Endothelial cell of umbilical vein (primary cell): ENCODE results near the gene LRRN4. TPM values are rescaled to one million over a fixed set of nuclear protein-coding genes. Genes with fewer than 3 reads are reported as not detected.

ENCODE experiments used
- BruUV-seq: library from RNA; stranded (reverse); fragments of 400-500 nt; replicated peaks from 2 replicates; lab custom pipeline; 2021; lab: Mats Ljungman, UMichigan
- CTCF ChIA-PET: fragments of 300-600, 350-600 bp; sonication (Branson Sonifier 250); formaldehyde crosslinking; loops from one replicate; lab custom pipeline; 2021; ENCODE audit warnings: antibody characterized with exemption, inconsistent platforms; lab: Charles Lee
- POLR2A ChIA-PET: fragments of 300-600, 350-600 bp; sonication (Branson Sonifier 250); formaldehyde crosslinking; loops from one replicate; lab custom pipeline; 2021; ENCODE audit warnings: antibody characterized with exemption, inconsistent platforms; lab: Charles Lee
- DNase-seq: peaks from one replicate; pipeline ENCODE4 v3.0.0-alpha.2; 2011; ENCODE audit warnings: low read depth, low spot score
- FAIRE-seq: peaks from 2 replicates; lab custom pipeline; 2011; peaks lifted over from hg19 to GRCh38; lab: Jason Lieb, UNC
- H2AFZ ChIP-seq: 2 replicates; pipeline ENCODE4 v1.6.0; 2012; ENCODE audit warnings: low read depth, low read length, control low read depth, inconsistent platforms
- H3K27ac ChIP-seq: 2 replicates; pipeline ENCODE4 v1.5.1; 2011; ENCODE audit warnings: low read depth, mild to moderate bottlenecking, control low read depth, low read length, moderate library complexity; ENCODE audit not compliant: insufficient read depth
- H3K27me3 ChIP-seq, 2 experiments: 2 replicates each; pipeline versions ENCODE4 v1.6.0 to v1.6.1; 2011; ENCODE audit warnings: low read length in 2 of 2, mixed read lengths in 1 of 2; ENCODE audit not compliant: control insufficient read depth in 2 of 2, insufficient read depth in 2 of 2
- H3K36me3 ChIP-seq, 2 experiments: 2 replicates in 1 of 2; 3 replicates in 1 of 2; pipeline ENCODE4 v1.5.1; 2011; ENCODE audit warnings: low read length in 2 of 2, mild to moderate bottlenecking in 1 of 2, moderate library complexity in 1 of 2; ENCODE audit not compliant: control insufficient read depth in 2 of 2, insufficient read depth in 2 of 2; ENCODE audit errors: extremely low read depth in 1 of 2
- H3K4me1 ChIP-seq: 3 replicates; pipeline ENCODE4 v1.5.1; 2011; ENCODE audit warnings: mild to moderate bottlenecking, low read length; ENCODE audit not compliant: control insufficient read depth, insufficient read depth; ENCODE audit errors: extremely low read depth
- H3K4me2 ChIP-seq: 2 replicates; pipeline ENCODE4 v1.6.1; 2011; ENCODE audit warnings: low read length, control low read depth, mixed read lengths; ENCODE audit not compliant: insufficient read depth
- H3K4me3 ChIP-seq, 3 experiments: fragments of 200-600 bp in 1 of 3; sonication (generic), shearing (Covaris generic) in 1 of 3; replicated peaks in 1 of 3; 2 replicates each; pipeline ENCODE4 v1.5.1; 2011 to 2016; ENCODE audit warnings: control low read depth in 3 of 3, low read length in 3 of 3, mild to moderate bottlenecking in 2 of 3, inconsistent platforms in 1 of 3, low read depth in 1 of 3, moderate library complexity in 1 of 3; ENCODE audit not compliant: insufficient read depth in 1 of 3
- H3K79me2 ChIP-seq: 2 replicates; pipeline ENCODE4 v1.6.0; 2012; ENCODE audit warnings: low read length, inconsistent platforms; ENCODE audit not compliant: control insufficient read depth, insufficient read depth
- H3K9ac ChIP-seq: replicated peaks from 2 replicates; pipeline ENCODE3; 2011; ENCODE audit warnings: low read length, control low read depth; ENCODE audit not compliant: insufficient read depth; ENCODE audit errors: extremely low read depth
- H3K9me1 ChIP-seq: replicated peaks from 3 replicates; pipeline ENCODE4 v1.6.0; 2011; ENCODE audit warnings: mild to moderate bottlenecking, low read length; ENCODE audit not compliant: control insufficient read depth, insufficient read depth; ENCODE audit errors: extremely low read depth
- H3K9me3 ChIP-seq: replicated peaks from 2 replicates; pipeline ENCODE4 v1.5.1; 2012; ENCODE audit warnings: low read length, inconsistent platforms; ENCODE audit not compliant: control insufficient read depth, insufficient read depth
- H4K20me1 ChIP-seq: replicated peaks from 2 replicates; pipeline ENCODE3; 2011; ENCODE audit warnings: mild to moderate bottlenecking, low read length; ENCODE audit not compliant: control insufficient read depth, insufficient read depth; ENCODE audit errors: extremely low read depth
- FOS ChIP-seq: IDR thresholded peaks from 2 replicates; pipeline ENCODE4 v1.6.1; 2011; ENCODE audit warnings: mild to moderate bottlenecking, low read length, moderate library complexity, borderline replicate concordance; ENCODE audit not compliant: insufficient read depth
- GATA2 ChIP-seq: IDR thresholded peaks from 2 replicates; pipeline ENCODE4 v1.7.0; 2011; ENCODE audit warnings: low read depth, mild to moderate bottlenecking, moderate library complexity, mixed read lengths, low read length; ENCODE audit not compliant: insufficient read length, insufficient read depth
- MYC ChIP-seq: IDR thresholded peaks from one replicate; pipeline ENCODE4 v1.6.1; 2011; ENCODE audit warnings: mild to moderate bottlenecking, low read depth, low read length
- POLR2A ChIP-seq: IDR thresholded peaks from 2 replicates; pipeline ENCODE4 v1.6.1; 2012; ENCODE audit warnings: low read depth, mild to moderate bottlenecking, control low read depth, low read length
- POLR2AphosphoS5 ChIP-seq: IDR thresholded peaks from 2 replicates; pipeline ENCODE4 v1.6.1; 2012; ENCODE audit warnings: low read depth, mild to moderate bottlenecking, control low read depth, low read length, moderate library complexity; ENCODE audit not compliant: insufficient read depth
- dilution Hi-C: fragments of 300-500 bp; cut with MboI; formaldehyde crosslinking; loops from one replicate; pipeline ENCODE4 v1.15.0; 2019; ENCODE audit warnings: low sequenced_read_pairs; ENCODE audit not compliant: extremely low pct_ligation_motif_present
- intact Hi-C: fragments of 100-400 bp; cut with micrococcal nuclease; formaldehyde crosslinking; loops from one replicate; pipeline ENCODE4 v1.10.0; 2022
- polyA plus RNA-seq, 4 experiments: library from polyadenylated mRNA; depleted of rRNA in 3 of 4; stranded (reverse) in 3 of 4; unstranded in 1 of 4; fragments of >200 nt; gene quantifications; 2 replicates each; pipeline versions ENCODE4 v1.2.1 to v1.2.3, GENCODE V29; 2011 to 2012; ENCODE audit warnings: missing spikeins in 1 of 4
- total RNA-seq: library from RNA; stranded (reverse); gene quantifications from 2 replicates; pipeline ENCODE4 v1.2.3, GENCODE V29; 2021
- TF ChIP-seq, protein P1 (sequence below): IDR thresholded peaks from 2 replicates; pipeline ENCODE4 v1.6.1; 2011; ENCODE audit not compliant: insufficient read depth, insufficient read length

The LRRN4 gene
- total and polyA plus RNA-seq, 2 donors (not counting 3 experiments of a cell fraction or from before 2014, with no cell fraction given) = not detected

DNA sequence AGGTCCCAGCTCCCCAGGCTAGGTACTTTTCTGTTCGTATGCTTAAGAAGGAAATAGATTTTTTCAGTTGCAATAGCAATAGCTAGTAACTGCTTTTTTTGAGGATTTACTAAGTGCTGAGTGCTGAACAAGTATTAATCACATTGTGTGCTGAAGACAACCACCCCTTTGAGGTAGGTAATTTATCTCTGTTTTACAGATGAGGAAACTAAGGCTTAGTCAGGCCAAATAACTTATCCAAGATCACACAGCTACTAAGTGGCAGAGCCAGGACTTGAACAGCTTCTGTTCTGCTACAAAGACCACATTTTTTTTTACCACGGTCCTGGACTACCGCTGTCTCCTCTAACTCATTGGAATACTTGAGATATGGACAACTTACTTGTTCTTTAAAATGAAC lies 39.8 kb downstream of the LRRN4 start:
- Histone ChIP-seq H3K9ac (no peak overlapping the region), H3K9me1 (no peaks in the 10 kb centered on the region), H4K20me1 (no peaks in the 10 kb centered on the region), H3K9me3 (no peaks in the 10 kb centered on the region), H3K27me3 (no peaks in the 10 kb centered on the region), H3K4me1 (no peaks in the 10 kb centered on the region), H3K36me3 (peaks cover 8 to 14% of the 10 kb centered on the region in 2 experiments), H2AFZ (no peak overlapping the region), H3K4me2 (no peak overlapping the region), H3K4me3 (no peak overlapping the region), H3K79me2 (peaks cover 33% of the 10 kb centered on the region), H3K27ac (no peak overlapping the region)
- intact Hi-C loops (no loop called here), dilution Hi-C loops (no loop called here)
- no peak for DNase-seq
- BruUV-seq = no TSS peak
- ChIA-PET POLR2A (no interaction called here), CTCF (interaction anchor here (0.8 to 1.0 kb wide), 2 partner anchors 33 to 486 kb away, joined by 3 to 4 read pairs; no protein-coding TSS in a partner anchor)
- TF ChIP-seq, protein P1, sequence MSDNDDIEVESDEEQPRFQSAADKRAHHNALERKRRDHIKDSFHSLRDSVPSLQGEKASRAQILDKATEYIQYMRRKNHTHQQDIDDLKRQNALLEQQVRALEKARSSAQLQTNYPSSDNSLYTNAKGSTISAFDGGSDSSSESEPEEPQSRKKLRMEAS = no peak
- FAIRE-seq = no peak

DNA sequence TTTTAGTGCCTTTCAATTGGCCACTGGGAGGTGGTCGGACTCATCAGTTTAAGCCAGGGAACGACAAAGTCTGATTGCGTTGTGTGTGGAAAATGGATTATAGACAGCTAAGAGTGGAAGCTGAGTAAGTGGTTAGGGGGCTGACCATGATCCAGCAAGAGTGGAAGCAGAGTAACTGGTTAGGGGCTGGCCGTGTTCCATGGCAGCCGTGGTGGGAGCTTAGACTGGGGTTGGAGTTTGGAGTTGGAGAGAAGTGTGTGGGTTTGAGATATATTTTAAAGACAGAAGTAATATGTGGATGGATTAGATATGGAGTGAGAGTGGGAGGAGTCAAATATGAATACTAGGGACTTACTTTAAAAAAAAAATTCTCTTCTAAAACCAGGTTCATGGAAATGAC lies 41.7 kb downstream of the LRRN4 start:
- ChIA-PET POLR2A (no interaction called here), CTCF (no interaction called here)
- Histone ChIP-seq H3K4me2 (no peak overlapping the region), H3K27ac (no peak overlapping the region), H3K4me1 (peaks cover 14% of the 10 kb centered on the region), H4K20me1 (peaks cover 3% of the 10 kb centered on the region), H2AFZ (no peak overlapping the region), H3K4me3 (no peak overlapping the region), H3K79me2 (peaks cover 42% of the 10 kb centered on the region), H3K9me3 (no peaks in the 10 kb centered on the region), H3K9me1 (no peaks in the 10 kb centered on the region), H3K9ac (no peak overlapping the region), H3K27me3 (no peaks in the 10 kb centered on the region), H3K36me3 (peaks cover 8 to 14% of the 10 kb centered on the region in 2 experiments)
- no peak for FAIRE-seq
- dilution Hi-C loops (no loop called here), intact Hi-C loops (no loop called here)
- DNase-seq = no peak
- TF ChIP-seq POLR2A (no peak), GATA2 (no peak), MYC (no peak), POLR2AphosphoS5 (no peak), FOS (no peak)
- TF ChIP-seq, protein P1 = no peak
- no TSS peak for BruUV-seq
